OCI-LY3 (cell line): ENCODE results near the gene OR51V1.
"Not testable (repeated sequence)": the region's sequence is repeated elsewhere in the genome, so short reads cannot be mapped to it uniquely, and the experiment has no call there.

Source experiments
- H2AFZ ChIP-seq: fragments of 200-600, 300-600 bp; shearing (Covaris generic); 2 replicates; pipeline ENCODE4 v1.6.0; 2014; ENCODE audit warnings: antibody characterized with exemption, low read depth, low read length
- H3K27ac ChIP-seq: fragments of 200-600, 300-600 bp; sonication (generic); 2 replicates; pipeline ENCODE4 v1.5.1; 2014; ENCODE audit warnings: mild to moderate bottlenecking, low read length, moderate library complexity, mixed read lengths
- H3K27me3 ChIP-seq: fragments of 200-600, 300-600 bp; sonication (generic); 2 replicates; pipeline ENCODE4 v1.6.1; 2014; ENCODE audit warnings: low read depth, low read length, mixed read lengths
- H3K36me3 ChIP-seq: fragments of 200-600, 300-600 bp; sonication (generic); replicated peaks from 2 replicates; pipeline ENCODE3; 2014; ENCODE audit warnings: low read depth, low read length, mixed read lengths
- H3K4me1 ChIP-seq: fragments of 300-600, 200-600 bp; sonication (generic); 2 replicates; pipeline ENCODE4 v1.6.1; 2014; ENCODE audit warnings: low read length, mixed read lengths
- H3K4me2 ChIP-seq: fragments of 200-600, 300-600 bp; sonication (generic); 2 replicates; pipeline ENCODE4 v1.6.1; 2014; ENCODE audit warnings: low read length, mixed read lengths
- H3K4me3 ChIP-seq: fragments of 300-600, 200-600 bp; sonication (generic); 2 replicates; pipeline ENCODE4 v1.5.1; 2014; ENCODE audit warnings: antibody characterized with exemption, mild to moderate bottlenecking, low read length, moderate library complexity
- H3K79me2 ChIP-seq: fragments of 300-600, 200-600 bp; shearing (Covaris generic); 2 replicates; pipeline ENCODE4 v1.6.1; 2014; ENCODE audit warnings: mild to moderate bottlenecking, low read length, mixed read lengths
- H3K9ac ChIP-seq: fragments of 300-600, 200-600 bp; shearing (Covaris generic); 2 replicates; pipeline ENCODE4 v1.6.0; 2014; ENCODE audit warnings: mild to moderate bottlenecking, low read length, moderate library complexity
- H3K9me3 ChIP-seq: fragments of 200-600, 300-600 bp; shearing (Covaris generic); 2 replicates; pipeline ENCODE4 v1.6.1; 2014; ENCODE audit warnings: low read length, mixed read lengths; ENCODE audit not compliant: insufficient read depth
- H4K20me1 ChIP-seq: fragments of 200-600, 300-600 bp; sonication (generic); 2 replicates; pipeline ENCODE4 v1.6.1; 2016; ENCODE audit warnings: low read length, mixed read lengths; ENCODE audit not compliant: insufficient read depth
- CTCF ChIP-seq: fragments of 200-600, 300-600 bp; sonication (generic); IDR thresholded peaks from 2 replicates; pipeline ENCODE4 v1.5.1; 2014; ENCODE audit warnings: antibody characterized with exemption, low read length, low read depth
- EZH2phosphoT487 ChIP-seq: fragments of 200-600 bp; shearing (Covaris generic); IDR thresholded peaks from 2 replicates; pipeline ENCODE4 v1.6.1; 2018; ENCODE audit warnings: antibody characterized with exemption, mixed run types, low read depth

Gene OR51V1

GRCh38 chr11:5188201-5188600, 12.3 kb downstream of the OR51V1 start:
- Histone ChIP-seq H4K20me1 (no peaks in the 10 kb centered on the region), H3K9ac (no peak overlapping the region), H2AFZ (no peak overlapping the region), H3K27ac (no peak overlapping the region), H3K4me3 (no peak overlapping the region), H3K27me3 (no peaks in the 10 kb centered on the region), H3K36me3 (no peaks in the 10 kb centered on the region), H3K4me2 (no peak overlapping the region), H3K79me2 (no peaks in the 10 kb centered on the region), H3K4me1 (no peaks in the 10 kb centered on the region), H3K9me3 (no peaks in the 10 kb centered on the region)
- no peak for TF ChIP-seq CTCF
- no peak for TF ChIP-seq EZH2phosphoT487

GRCh38 chr11:5178046-5178837, 22.2 kb downstream of the OR51V1 start:
- H3K9ac ChIP-seq, result no peak overlapping the region
- H3K4me3 ChIP-seq, result no peak overlapping the region
- H3K36me3 ChIP-seq, result no peaks in the 10 kb centered on the region
- no peak overlapping the region for H2AFZ ChIP-seq
- H3K9me3 ChIP-seq, result no peaks in the 10 kb centered on the region
- H3K27me3 ChIP-seq, result no peaks in the 10 kb centered on the region
- H4K20me1 ChIP-seq, result no peaks in the 10 kb centered on the region
- TF ChIP-seq EZH2phosphoT487 (no peak), CTCF (no peak)
- H3K4me2 ChIP-seq, result no peak overlapping the region
- no peak overlapping the region for H3K27ac ChIP-seq
- H3K79me2 ChIP-seq, result no peaks in the 10 kb centered on the region
- no peaks in the 10 kb centered on the region for H3K4me1 ChIP-seq

DNA sequence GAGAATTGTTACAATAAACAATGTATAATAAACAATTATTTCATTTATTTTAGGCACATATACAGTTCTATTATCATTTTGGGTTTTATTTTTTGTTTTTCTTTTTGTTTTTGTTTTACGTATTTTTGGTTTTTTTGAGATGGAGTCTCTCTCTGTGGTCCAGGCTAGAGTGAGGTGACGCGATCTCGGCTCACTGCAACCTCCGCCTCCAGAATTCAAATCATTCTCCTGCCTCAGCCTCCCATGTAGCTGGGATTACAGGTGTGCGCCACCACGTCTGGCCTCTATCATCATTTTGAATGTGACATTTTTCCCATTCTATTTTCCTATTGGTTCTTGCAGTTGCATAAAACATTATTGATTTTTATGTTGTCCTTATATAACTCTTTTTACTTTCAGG, 25.5 kb downstream of the OR51V1 start:
- Histone ChIP-seq H3K27ac (no peak overlapping the region), H2AFZ (no peak overlapping the region), H3K4me1 (no peaks in the 10 kb centered on the region), H3K79me2 (no peaks in the 10 kb centered on the region), H3K9me3 (no peaks in the 10 kb centered on the region), H3K27me3 (no peaks in the 10 kb centered on the region), H4K20me1 (no peaks in the 10 kb centered on the region), H3K4me2 (no peak overlapping the region), H3K36me3 (no peaks in the 10 kb centered on the region), H3K4me3 (no peak overlapping the region), H3K9ac (no peak overlapping the region)
- TF ChIP-seq CTCF (no peak), EZH2phosphoT487 (no peak)

DNA sequence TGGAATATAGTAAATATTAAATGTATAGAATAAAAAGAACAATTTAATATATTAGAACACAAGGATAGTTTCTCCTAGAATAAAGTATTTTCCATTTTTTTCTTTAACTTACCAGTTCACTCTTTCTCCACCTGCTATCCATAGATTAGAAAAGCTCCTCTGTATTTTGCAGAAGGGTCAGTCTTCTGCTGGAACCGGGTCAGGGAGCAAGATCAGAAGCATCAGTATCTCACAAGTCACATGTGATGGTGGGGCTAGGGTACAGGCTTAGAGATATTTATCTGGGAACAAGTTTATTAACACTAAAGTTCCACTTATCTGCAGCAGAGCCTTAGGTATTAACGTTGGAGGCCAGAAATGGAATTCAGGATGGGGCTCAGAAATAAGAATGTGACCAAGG, 28.6 kb downstream of the OR51V1 start:
- Histone ChIP-seq H3K4me2 (no peak overlapping the region), H4K20me1 (no peaks in the 10 kb centered on the region), H3K79me2 (no peaks in the 10 kb centered on the region), H3K4me3 (no peak overlapping the region), H2AFZ (no peak overlapping the region), H3K36me3 (no peaks in the 10 kb centered on the region), H3K4me1 (no peaks in the 10 kb centered on the region), H3K9me3 (no peaks in the 10 kb centered on the region), H3K27ac (no peak overlapping the region), H3K27me3 (no peaks in the 10 kb centered on the region), H3K9ac (no peak overlapping the region)
- TF ChIP-seq CTCF (no peak), EZH2phosphoT487 (no peak)

DNA sequence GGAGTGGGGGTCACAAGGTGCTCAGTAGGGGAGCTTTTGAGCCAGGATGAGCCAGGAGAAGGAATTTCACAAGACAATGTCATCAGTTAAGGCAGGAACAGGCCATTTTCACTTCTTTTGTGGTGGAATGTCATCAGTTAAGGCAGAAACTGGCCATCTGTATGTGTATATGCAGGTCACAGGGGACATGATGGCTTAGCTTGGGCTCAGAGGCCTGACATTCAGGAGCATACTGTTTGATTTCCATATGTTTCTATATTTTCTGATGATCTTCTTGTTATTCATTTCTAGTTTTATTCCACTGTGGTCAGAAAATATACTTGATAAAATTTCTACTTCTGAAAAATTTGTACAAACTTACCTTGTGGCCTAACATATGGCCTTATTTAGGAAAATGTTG, 34.6 kb downstream of the OR51V1 start:
- H3K9me3 ChIP-seq, H3K27me3 ChIP-seq, H3K4me1 ChIP-seq, H3K9ac ChIP-seq, H3K79me2 ChIP-seq, H3K27ac ChIP-seq, H3K4me3 ChIP-seq, H2AFZ ChIP-seq, H4K20me1 ChIP-seq, H3K36me3 ChIP-seq, H3K4me2 ChIP-seq: not testable (repeated sequence)

- H3K4me2 ChIP-seq, H3K9me3 ChIP-seq, H3K27me3 ChIP-seq, H3K27ac ChIP-seq, H3K79me2 ChIP-seq, H3K4me3 ChIP-seq, H3K9ac ChIP-seq, H2AFZ ChIP-seq, H3K36me3 ChIP-seq, H3K4me1 ChIP-seq, H4K20me1 ChIP-seq: not testable (repeated sequence)
These were observed 35.7 kb downstream of the OR51V1 start for GRCh38 chr11:5164807-5165206.
